ENCODE data around the gene DCLRE1C. TPM values are rescaled to one million over a fixed set of nuclear protein-coding genes. Genes with fewer than 3 reads are reported as not detected.
A peak's percentile ranks its signal among the peaks of the same experiment; 100 is the strongest.

The DCLRE1C gene
- total and polyA plus RNA-seq, 9 of the 15 experiments (the other 6 are each of a cell fraction or from before 2014, with no cell fraction given): 8.8 to 22.2 (median 13.9) TPM

DNA sequence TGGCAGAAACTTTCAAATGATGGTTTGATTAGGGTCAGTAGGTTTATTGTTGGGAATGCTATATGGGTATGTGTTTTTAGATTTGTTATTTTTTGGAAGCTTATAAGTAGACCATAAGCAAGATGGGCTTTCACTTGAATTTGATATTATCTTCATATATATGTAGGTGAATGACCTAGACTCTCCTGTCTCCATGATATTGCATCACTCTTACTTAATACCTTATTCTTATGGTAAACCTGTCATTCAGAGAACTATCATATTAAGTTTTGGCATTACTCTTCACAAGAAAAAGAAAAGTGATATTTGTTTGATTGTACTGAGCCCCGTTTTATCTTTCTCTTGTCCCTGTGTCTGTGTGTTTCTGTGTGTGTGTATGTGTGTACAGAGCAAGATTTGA is 98.4 kb downstream of the DCLRE1C start:
- DNase-seq (ENCODE audit: extremely low read depth in 1 of 4, low spot score in 3 of 4) (no peak), FAIRE-seq (no peak), ATAC-seq (no peak)
- CTCF ChIA-PET (ENCODE audit: low intra/inter-chr PET ratio): no interaction called here
- Histone ChIP-seq H3K9me3 (replicated peaks; ENCODE audit: control insufficient read depth, insufficient read depth, low read depth, low read length) (no peaks in the 10 kb centered on the region), H3K27ac (ENCODE audit: extremely low read depth, low read depth, low read length) (no peak overlapping the region), H3K4me1 (replicated peaks in 1 of 2; ENCODE audit: control insufficient read depth in 2 of 2, insufficient read depth in 2 of 2, low read length in 2 of 2) (peaks cover 0 to 6% of the 10 kb centered on the region in 2 experiments; a peak in 1 of 5 replicates), H3K4me3 (no peak overlapping the region), H3K79me2 (ENCODE audit: control insufficient read depth, insufficient read depth, low read length) (no peaks in the 10 kb centered on the region), H3K27me3 (ENCODE audit: control insufficient read depth in 2 of 2, insufficient read depth in 2 of 2, low read length in 2 of 2) (no peaks in the 10 kb centered on the region), H3K4me2 (ENCODE audit: insufficient read depth, low read length) (no peak overlapping the region), H3K9me1 (ENCODE audit: control insufficient read depth, insufficient read depth, low read length) (no peaks in the 10 kb centered on the region), H3K9ac (ENCODE audit: insufficient read depth in 1 of 2, low read depth in 2 of 2, low read length in 2 of 2) (no peak overlapping the region), H2AFZ (ENCODE audit: low read depth, low read length) (no peak overlapping the region), H4K20me1 (replicated peaks; ENCODE audit: control insufficient read depth, insufficient read depth, low read length) (no peaks in the 10 kb centered on the region; the same call in 1 of the 2 replicates), H3K36me3 (ENCODE audit: control insufficient read depth, insufficient read depth, low read length) (peaks cover 78% of the 10 kb centered on the region)
- peak; percentile 48; the same call in 1 of the 2 replicates for TF ChIP-seq ATF3 (IDR thresholded peaks at IDR 0.05)
- TF ChIP-seq ATF3 (CRISPR knock-in tag; conservative IDR thresholded peaks at IDR 0.05): no peak
- no peak for TF ChIP-seq ATF2 (CRISPR knock-in tag; IDR thresholded peaks at IDR 0.05)
- TF ChIP-seq, protein P1, sequence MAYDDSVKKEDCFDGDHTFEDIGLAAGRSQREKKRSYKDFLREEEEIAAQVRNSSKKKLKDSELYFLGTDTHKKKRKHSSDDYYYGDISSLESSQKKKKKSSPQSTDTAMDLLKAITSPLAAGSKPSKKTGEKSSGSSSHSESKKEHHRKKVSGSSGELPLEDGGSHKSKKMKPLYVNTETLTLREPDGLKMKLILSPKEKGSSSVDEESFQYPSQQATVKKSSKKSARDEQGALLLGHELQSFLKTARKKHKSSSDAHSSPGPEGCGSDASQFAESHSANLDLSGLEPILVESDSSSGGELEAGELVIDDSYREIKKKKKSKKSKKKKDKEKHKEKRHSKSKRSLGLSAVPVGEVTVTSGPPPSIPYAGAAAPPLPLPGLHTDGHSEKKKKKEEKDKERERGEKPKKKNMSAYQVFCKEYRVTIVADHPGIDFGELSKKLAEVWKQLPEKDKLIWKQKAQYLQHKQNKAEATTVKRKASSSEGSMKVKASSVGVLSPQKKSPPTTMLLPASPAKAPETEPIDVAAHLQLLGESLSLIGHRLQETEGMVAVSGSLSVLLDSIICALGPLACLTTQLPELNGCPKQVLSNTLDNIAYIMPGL (CRISPR knock-in tag; IDR thresholded peaks at IDR 0.05): no peak
- no peak for TF ChIP-seq CEBPG (CRISPR knock-in tag; IDR thresholded peaks at IDR 0.05)
- peak; percentile 28 to 79; a peak in 2 of 4 replicates for TF ChIP-seq CEBPG (tag; conservative IDR thresholded peaks at IDR 0.05 in 1 of 2, IDR thresholded peaks at IDR 0.05 in 1 of 2)
- no peak for TF ChIP-seq FOXP1 (CRISPR knock-in tag; IDR thresholded peaks at IDR 0.05)
- BruUV-seq (replicated peaks): no TSS peak
- 90% methylated on average over 1 of the region's 1 CpG for WGBS (ENCODE audit: insufficient coverage, low coverage, missing lambda C conversion rate)
- POLR2A ChIA-PET: interaction anchor here (0.6 kb wide), 1 partner anchor 573 kb away, joined by 3 read pairs; no protein-coding TSS in a partner anchor
- intact Hi-C loops (cut with micrococcal nuclease): no loop called here
- in situ Hi-C loops (cut with MboI): no loop called here
